B cell (primary cell): ENCODE results near the gene KANK2. TPM values are rescaled to one million over a fixed set of nuclear protein-coding genes. Genes with fewer than 3 reads are reported as not detected.

Experiments
- ATAC-seq: fragments of 200-7000 bp; cut with Tn5 transposase; one replicate; pipeline ENCODE4 v1.10.0; 2021; ENCODE audit warnings: low read depth, mild to moderate bottlenecking, moderate number of reproducible peaks, moderate library complexity
- CTCF ChIA-PET: fragments of 350-600 bp; sonication (Branson Sonifier 250); formaldehyde crosslinking; loops from one replicate; lab custom pipeline; 2021; ENCODE audit warnings: antibody characterized with exemption, inconsistent platforms; lab: Charles Lee
- POLR2A ChIA-PET: fragments of 350-600 bp; sonication (Branson Sonifier 250); formaldehyde crosslinking; loops from one replicate; lab custom pipeline; 2021; ENCODE audit warnings: antibody characterized with exemption; lab: Charles Lee
- DNase-seq: peaks from one replicate; pipeline ENCODE4 v3.0.0; 2013
- H2AFZ ChIP-seq: 2 replicates; pipeline ENCODE4 v1.6.1; 2012; ENCODE audit warnings: mild to moderate bottlenecking, low read depth, low read length; ENCODE audit not compliant: insufficient read depth, poor library complexity, severe bottlenecking
- H3K27ac ChIP-seq, 2 donors: 1 replicate in 1 of 2; 2 replicates in 1 of 2; pipeline ENCODE4 v1.5.1; 2012 to 2013; ENCODE audit warnings: low read length in 2 of 2, mild to moderate bottlenecking in 2 of 2, moderate library complexity in 1 of 2
- H3K27me3 ChIP-seq, 4 experiments: fragments of 200-600 bp in 1 of 4; sonication (generic) in 1 of 4; replicated peaks in 1 of 4; 1 replicate in 2 of 4; 2 replicates in 2 of 4; pipeline versions ENCODE4 v1.6.1 to v1.7.0; 2013 to 2016; ENCODE audit warnings: low read length in 3 of 4, mild to moderate bottlenecking in 2 of 4, mixed read lengths in 1 of 4, moderate library complexity in 1 of 4; ENCODE audit not compliant: insufficient read depth in 4 of 4, control insufficient read depth in 3 of 4; ENCODE audit errors: control extremely low read depth in 1 of 4
- H3K36me3 ChIP-seq, 2 experiments: replicated peaks in 1 of 2; 1 replicate in 1 of 2; 2 replicates in 1 of 2; pipeline versions ENCODE4 v1.6.1 to v1.7.1; 2013; ENCODE audit warnings: low read length in 1 of 2; ENCODE audit not compliant: insufficient read depth in 2 of 2, control insufficient read depth in 1 of 2; ENCODE audit errors: control extremely low read depth in 1 of 2, extremely low read depth in 1 of 2
- H3K4me1 ChIP-seq, 2 donors: fragments of 200-600 bp in 1 of 2; sonication (generic) in 1 of 2; 1 replicate in 1 of 2; 2 replicates in 1 of 2; pipeline versions ENCODE4 v1.5.1 to v1.6.1; 2013 to 2017; ENCODE audit warnings: low read length in 2 of 2; ENCODE audit not compliant: control insufficient read depth in 2 of 2, insufficient read depth in 2 of 2
- H3K4me2 ChIP-seq: replicated peaks from 2 replicates; pipeline ENCODE3; 2012; ENCODE audit warnings: mild to moderate bottlenecking, low read depth, low read length; ENCODE audit not compliant: poor library complexity, severe bottlenecking
- H3K4me3 ChIP-seq, 5 experiments: fragments of 200-600 bp in 1 of 5; sonication (generic) in 1 of 5; 1 replicate in 3 of 5; 2 replicates in 2 of 5; pipeline versions ENCODE4 v1.5.1 to v1.7.0; 2011 to 2016; ENCODE audit warnings: low read length in 4 of 5, mild to moderate bottlenecking in 4 of 5, low read depth in 2 of 5, control low read depth in 1 of 5, moderate library complexity in 1 of 5; ENCODE audit not compliant: insufficient read depth in 1 of 5; ENCODE audit errors: control extremely low read depth in 1 of 5, extremely low read depth in 1 of 5
- H3K79me2 ChIP-seq: fragments of 200-600 bp; sonication (generic); one replicate; pipeline ENCODE4 v1.6.0; 2016; ENCODE audit warnings: low read length; ENCODE audit not compliant: control insufficient read depth, insufficient read depth
- H3K9ac ChIP-seq: fragments of 200-600 bp; sonication (generic); 2 replicates; pipeline ENCODE4 v1.6.1; 2017; ENCODE audit warnings: mild to moderate bottlenecking, low read length, moderate library complexity
- H3K9me3 ChIP-seq, 3 donors: one replicate each; pipeline versions ENCODE4 v1.6.1 to v1.7.1; 2013; ENCODE audit warnings: low read length in 2 of 3; ENCODE audit not compliant: control insufficient read depth in 2 of 3, insufficient read depth in 1 of 3; ENCODE audit errors: control extremely low read depth in 1 of 3
- H4K20me1 ChIP-seq: 2 replicates; pipeline ENCODE4 v1.6.0; 2012; ENCODE audit warnings: mild to moderate bottlenecking, low read length; ENCODE audit not compliant: insufficient read depth, control insufficient read depth, poor library complexity, severe bottlenecking
- H3K27ac Mint-ChIP-seq: one replicate; pipeline ENCODE4 v1.8.0; 2021; ENCODE audit warnings: mixed read lengths
- H3K27me3 Mint-ChIP-seq: one replicate; pipeline ENCODE4 v1.8.0; 2021; ENCODE audit warnings: mixed read lengths
- H3K4me1 Mint-ChIP-seq: one replicate; pipeline ENCODE4 v1.8.0; 2021; ENCODE audit warnings: mixed read lengths
- H3K4me3 Mint-ChIP-seq: one replicate; pipeline ENCODE4 v1.8.0; 2021; ENCODE audit warnings: mixed read lengths
- H3K9me3 Mint-ChIP-seq: one replicate; pipeline ENCODE4 v1.8.0; 2022; ENCODE audit warnings: mixed read lengths; ENCODE audit not compliant: insufficient read depth
- CTCF ChIP-seq: fragments of 200-600 bp; IDR thresholded peaks from one replicate; pipeline ENCODE4 v1.8.0; 2022; ENCODE audit warnings: antibody characterized with exemption, mild to moderate bottlenecking
- EZH2 ChIP-seq: IDR thresholded peaks from 2 replicates; pipeline ENCODE4 v1.6.1; 2012; ENCODE audit warnings: borderline replicate concordance, low read depth, mild to moderate bottlenecking, moderate library complexity, low read length; ENCODE audit not compliant: insufficient read depth, poor library complexity, severe bottlenecking
- WGBS: methylation state at CpG from one replicate; pipeline ENCODE4 v1.1.5; 2013; ENCODE audit warnings: missing lambda C conversion rate; ENCODE audit not compliant: insufficient coverage; 5-methylcytosine and 5-hydroxymethylcytosine counted together
- intact Hi-C: fragments of 100-400 bp; cut with micrococcal nuclease; formaldehyde crosslinking; loops from one replicate; pipeline ENCODE4 v1.10.0; 2022
- polyA plus RNA-seq: library from polyadenylated mRNA; depleted of rRNA; stranded (reverse); fragments of >200 nt; gene quantifications from 2 replicates; pipeline ENCODE4 v1.2.3, GENCODE V29; 2012
- total RNA-seq, 2 donors: library from RNA; stranded (reverse); fragments of 120-200 nt in 1 of 2; gene quantifications; 1 replicate in 1 of 2; 2 replicates in 1 of 2; pipeline versions ENCODE4 v1.2.3 to v1.2.4, GENCODE V29; 2013 to 2022

Gene KANK2
- total and polyA plus RNA-seq, 2 donors (not counting 1 experiment from before 2014, with no cell fraction given) = 0.54 to 18.9 TPM

DNA sequence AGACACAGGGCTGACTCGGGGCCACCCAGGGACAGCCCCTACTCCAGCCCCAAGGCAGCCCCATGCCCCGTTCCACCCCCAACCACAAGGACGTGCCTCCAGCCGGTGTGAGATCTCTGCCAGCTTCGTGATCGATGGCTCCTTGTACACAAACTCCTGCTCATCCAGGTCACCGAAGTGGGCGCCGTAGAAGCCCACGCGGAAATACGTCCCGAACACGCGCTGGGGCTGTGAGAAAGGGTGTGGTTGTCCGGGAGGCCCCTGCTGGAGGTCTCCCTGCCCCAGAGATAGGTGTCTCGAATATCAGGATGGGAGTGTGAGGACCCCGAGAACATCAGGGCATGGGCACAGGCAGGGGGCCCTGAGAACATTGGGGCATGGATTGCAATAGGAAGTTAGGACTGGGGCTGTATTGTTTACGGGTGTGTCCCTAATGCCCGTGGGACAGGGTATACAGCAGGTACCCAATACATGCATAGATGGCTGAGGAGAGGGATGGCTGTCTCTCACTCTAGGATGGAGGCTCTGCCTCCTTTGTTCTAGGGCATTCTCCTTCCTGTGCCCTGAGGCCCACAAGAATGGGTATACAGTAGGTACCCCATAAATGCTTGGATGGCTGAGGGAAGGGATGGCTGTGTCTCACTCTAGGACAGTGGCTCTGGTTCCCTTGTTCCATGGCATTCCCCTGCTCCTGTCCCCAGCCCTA is 5.3 kb upstream of the KANK2 start:
- no peaks in the 10 kb centered on the region for H4K20me1 ChIP-seq
- WGBS = 94% methylated on average over 18 of the region's 20 CpGs
- no peak overlapping the region for H3K4me3 ChIP-seq
- ChIA-PET POLR2A (no interaction called here), CTCF (interaction anchor here (0.8 to 3.4 kb wide), 7 partner anchors 11 to 167 kb away, joined by 3 to 24 read pairs (median 7); no protein-coding TSS in a partner anchor)
- H3K9me3 Mint-ChIP-seq = no peaks in the 10 kb centered on the region
- no peaks in the 10 kb centered on the region for H3K79me2 ChIP-seq
- H3K4me1 ChIP-seq = peaks cover 4 to 11% of the 10 kb centered on the region in 2 donors
- ATAC-seq = no peak
- DNase-seq = no peak
- no peak overlapping the region for H3K4me2 ChIP-seq
- no peak overlapping the region for H3K27ac Mint-ChIP-seq
- H3K4me3 Mint-ChIP-seq = no peak overlapping the region
- H3K36me3 ChIP-seq = no peaks in the 10 kb centered on the region
- no peaks in the 10 kb centered on the region for H3K9me3 ChIP-seq
- peaks cover 0 to 3% (median 0%) of the 10 kb centered on the region in 4 experiments for H3K27me3 ChIP-seq
- H3K9ac ChIP-seq = no peak overlapping the region
- intact Hi-C loops = loop anchor here (1.0 to 5.0 kb wide), 3 partner anchors 65 to 260 kb away; no protein-coding TSS in a partner anchor
- no peak overlapping the region for H3K27ac ChIP-seq
- no peak overlapping the region for H2AFZ ChIP-seq
- peaks cover 3% of the 10 kb centered on the region for H3K27me3 Mint-ChIP-seq
- H3K4me1 Mint-ChIP-seq = peaks cover 13% of the 10 kb centered on the region
- TF ChIP-seq EZH2 = no peak
- TF ChIP-seq CTCF = no peak

DNA sequence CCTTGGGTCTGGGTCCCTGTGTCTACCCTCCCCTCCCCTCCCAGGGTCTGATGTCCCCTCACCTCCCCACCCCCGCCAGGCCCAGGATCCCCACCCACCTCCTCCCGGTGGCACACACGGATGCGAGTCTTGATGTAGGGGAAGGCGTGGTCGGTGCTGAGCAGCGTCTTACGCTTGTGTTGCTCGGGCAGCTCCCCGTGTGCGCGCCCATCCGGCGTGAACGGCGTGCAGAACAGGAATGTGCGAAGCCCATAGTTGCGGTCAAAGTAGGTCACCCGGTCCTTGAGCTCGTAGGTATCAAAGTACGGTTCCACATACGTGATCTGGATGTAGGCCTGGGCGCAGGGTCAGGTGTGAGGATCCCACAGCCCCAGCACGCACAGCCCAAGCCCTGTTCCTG is 4.4 kb upstream of the KANK2 start:
- Histone ChIP-seq H4K20me1 (no peaks in the 10 kb centered on the region), H3K9ac (no peak overlapping the region), H3K27ac (no peak overlapping the region), H3K4me1 (peaks cover 8 to 16% of the 10 kb centered on the region in 2 donors), H3K36me3 (no peaks in the 10 kb centered on the region), H3K9me3 (no peaks in the 10 kb centered on the region), H3K27me3 (peaks cover 0 to 8% (median under 1%) of the 10 kb centered on the region in 4 experiments), H3K4me3 (no peak overlapping the region), H3K79me2 (no peaks in the 10 kb centered on the region), H2AFZ (no peak overlapping the region), H3K4me2 (no peak overlapping the region)
- POLR2A ChIA-PET = no interaction called here
- H3K27me3 Mint-ChIP-seq = peaks cover 3% of the 10 kb centered on the region
- DNase-seq (no peak), ATAC-seq (no peak)
- WGBS = 95% methylated on average over 23 of the region's 24 CpGs
- no peaks in the 10 kb centered on the region for H3K9me3 Mint-ChIP-seq
- H3K4me3 Mint-ChIP-seq = no peak overlapping the region
- H3K4me1 Mint-ChIP-seq = peaks cover 14% of the 10 kb centered on the region
- TF ChIP-seq EZH2 = no peak
- no peak for TF ChIP-seq CTCF
- intact Hi-C loops = loop anchor here (5.0 kb wide), 1 partner anchor 259 kb away; no protein-coding TSS in a partner anchor
- no peak overlapping the region for H3K27ac Mint-ChIP-seq
- CTCF ChIA-PET = interaction anchor here (0.8 to 2.7 kb wide), 4 partner anchors 10 to 166 kb away, joined by 3 to 8 read pairs (median 4); no protein-coding TSS in a partner anchor
